Stimulated activated CD8-positive, alpha-beta memory T cell treated with anti-CD3 and anti-CD28 coated beads, Interleukin-4, amount 100 ng/mL, for 4 hours (primary cell): ENCODE measurements around the gene KIF1A.

ENCODE experiments used
- DNase-seq, 2 donors: peaks; one replicate each; pipeline ENCODE4 v3.0.0-alpha.2; 2020; ENCODE audit warnings: low read depth in 2 of 2, low spot score in 1 of 2

KIF1A gene

GRCh38 chr2:240736281-240737250, 83.5 kb downstream of the KIF1A start:
- DNase-seq: no peak

GRCh38 chr2:240735476-240735875, 84.5 kb downstream of the KIF1A start:
- DNase-seq: no peak

GRCh38 chr2:240734756-240735155, 85.3 kb downstream of the KIF1A start:
- no peak for DNase-seq

GRCh38 chr2:240733803-240734495, 86.1 kb downstream of the KIF1A start:
- no peak for DNase-seq

GRCh38 chr2:240732911-240733622, 87.0 kb downstream of the KIF1A start:
- DNase-seq: no peak

GRCh38 chr2:240732184-240732583, 87.8 kb downstream of the KIF1A start:
- DNase-seq: no peak

- no peak for DNase-seq
Measured at GRCh38 chr2:240731178-240731545, 88.9 kb downstream of the KIF1A start.

GRCh38 chr2:240730501-240731177, 89.4 kb downstream of the KIF1A start:
- DNase-seq: no peak

GRCh38 chr2:240728827-240729226, 91.2 kb downstream of the KIF1A start:
- no peak for DNase-seq

- DNase-seq: no peak
Measured at GRCh38 chr2:240728361-240728760, 91.7 kb downstream of the KIF1A start.

GRCh38 chr2:240727913-240728312, 92.1 kb downstream of the KIF1A start:
- no peak for DNase-seq

- no peak for DNase-seq
Measured at GRCh38 chr2:240727439-240727838, 92.6 kb downstream of the KIF1A start.

GRCh38 chr2:240726876-240727275, 93.1 kb downstream of the KIF1A start:
- DNase-seq: no peak

GRCh38 chr2:240725671-240726070, 94.3 kb downstream of the KIF1A start:
- no peak for DNase-seq

GRCh38 chr2:240725266-240725665, 94.8 kb downstream of the KIF1A start:
- DNase-seq: no peak

- DNase-seq: no peak
Measured at GRCh38 chr2:240724431-240724830, 95.6 kb downstream of the KIF1A start.

- no peak for DNase-seq
Measured at GRCh38 chr2:240723851-240724250, 96.2 kb downstream of the KIF1A start.

GRCh38 chr2:240722796-240723735, 97.0 kb downstream of the KIF1A start:
- DNase-seq: no peak

GRCh38 chr2:240722376-240722775, 97.6 kb downstream of the KIF1A start:
- no peak for DNase-seq

- no peak for DNase-seq
Measured at GRCh38 chr2:240721596-240722180, 98.3 kb downstream of the KIF1A start.
